Spleen (tissue), 11 donors: ENCODE results near the gene EPHA2. TPM values are rescaled to one million over a fixed set of nuclear protein-coding genes. Genes with fewer than 3 reads are reported as not detected.

Source experiments
- DNase-seq: peaks from one replicate; pipeline ENCODE4 v3.0.0-alpha.2; 2020
- H3K27ac ChIP-seq, 8 donors: fragments of 200-600 bp; sonication (generic) in 7 of 8; 1 replicate in 4 of 8; 2 replicates in 4 of 8; pipeline versions ENCODE4 v1.5.0 to v1.8.0; 2016 to 2021; ENCODE audit warnings: inconsistent platforms in 4 of 8, mild to moderate bottlenecking in 4 of 8, moderate library complexity in 1 of 8
- H3K27me3 ChIP-seq, 7 donors: fragments of 200-600 bp; sonication (generic) in 6 of 7; replicated peaks in 1 of 7; 1 replicate in 4 of 7; 2 replicates in 3 of 7; pipeline versions ENCODE4 v1.5.0 to v1.8.0; 2016 to 2021; ENCODE audit warnings: inconsistent platforms in 3 of 7, mild to moderate bottlenecking in 1 of 7
- H3K36me3 ChIP-seq, 6 donors: fragments of 200-600 bp; sonication (generic) in 5 of 6; 1 replicate in 4 of 6; 2 replicates in 2 of 6; pipeline versions ENCODE4 v1.5.0 to v1.8.0; 2016 to 2021; ENCODE audit warnings: inconsistent platforms in 2 of 6
- H3K4me1 ChIP-seq, 6 donors: fragments of 200-600 bp; sonication (generic) in 5 of 6; 1 replicate in 3 of 6; 2 replicates in 3 of 6; pipeline versions ENCODE4 v1.5.0 to v1.8.0; 2016 to 2021; ENCODE audit warnings: inconsistent platforms in 3 of 6
- H3K4me3 ChIP-seq, 8 donors: fragments of 200-600 bp; sonication (generic) in 7 of 8; 1 replicate in 4 of 8; 2 replicates in 4 of 8; pipeline versions ENCODE4 v1.5.0 to v1.8.0; 2016 to 2021; ENCODE audit warnings: inconsistent platforms in 4 of 8, mild to moderate bottlenecking in 4 of 8, moderate library complexity in 2 of 8
- H3K9me3 ChIP-seq, 8 donors: fragments of 200-600 bp; sonication (generic) in 7 of 8; 1 replicate in 4 of 8; 2 replicates in 4 of 8; pipeline versions ENCODE4 v1.5.0 to v1.8.0; 2016 to 2021; ENCODE audit warnings: inconsistent platforms in 4 of 8
- CTCF ChIP-seq, 11 experiments: fragments of 200-600 bp in 7 of 11; fragments of 450-650 bp in 4 of 11; sonication (generic) in 4 of 11; IDR thresholded peaks in 8 of 11; conservative IDR thresholded peaks in 3 of 11; 1 replicate in 7 of 11; 2 replicates in 4 of 11; pipeline versions ENCODE4 v1.4.0 to v1.8.0; 2016 to 2021; ENCODE audit warnings: antibody characterized with exemption in 11 of 11, inconsistent platforms in 4 of 11, mild to moderate bottlenecking in 1 of 11
- POLR2A ChIP-seq, 3 donors: fragments of 450-650 bp; IDR thresholded peaks; one replicate each; pipeline ENCODE4 v1.5.1; 2017; ENCODE audit warnings: antibody characterized with exemption in 3 of 3, mild to moderate bottlenecking in 1 of 3
- POLR2AphosphoS5 ChIP-seq, 3 donors: sonication (generic); formaldehyde crosslinking; IDR thresholded peaks; one replicate each; pipeline ENCODE4 v1.5.1; 2017; ENCODE audit warnings: antibody characterized with exemption in 3 of 3
- WGBS, 5 donors: extraction: QIAGEN DNeasy Blood & Tissue Kit in 3 of 5; methylation state at CpG; one replicate each; pipeline versions ENCODE4 v1.1.5 to v1.1.7; 2013 to 2018; 5-methylcytosine and 5-hydroxymethylcytosine counted together
- intact Hi-C: fragments of 100-400 bp; cut with DNase I; formaldehyde crosslinking; loops from one replicate; pipeline ENCODE4 v1.15.0; 2023; ENCODE audit warnings: low total_unique reads
- polyA plus RNA-seq, 3 donors: library from polyadenylated mRNA; stranded (reverse); fragments of 200-250 nt; gene quantifications; one replicate each; pipeline ENCODE4 v1.2.1, GENCODE V29; 2013
- total RNA-seq, 7 donors: library from RNA; depleted of rRNA in 3 of 7; stranded (reverse); fragments of >200 nt in 3 of 7; fragmentation: NEBNext Ultra II Directional in 4 of 7; extraction: Animal tissue kit (Norgen Biotek cat#: 25700) in 4 of 7; gene quantifications; one replicate each; pipeline versions ENCODE4 v1.1.0 to v1.2.1, GENCODE V29; 2016 to 2021
- donor health status: healthy with polysubstance abuse.
- donor health status: DM: no; HTN: no; CAD: no; lungs with moderate emphysema.
- donor health status: DM: no; HTN: no; CAD: no.
- donor health status: Bipolar disorder and iron deficiency.
- donor health status: healthy.
- donor health status: DM: no; HTN: no; CAD: no.
- donor health status: DM: yes; HTN: yes; CAD: no.

EPHA2 gene
- total and polyA plus RNA-seq, 10 donors = 2.0 to 35.7 (median 14.8) TPM

GRCh38 chr1:16149702-16150488 is 6.0 kb downstream of the EPHA2 start:
- H3K27me3 ChIP-seq = peaks cover 0 to 63% (median 6%) of the 10 kb centered on the region in 7 donors
- H3K4me1 ChIP-seq = peaks cover 26 to 98% (median 72%) of the 10 kb centered on the region in 6 donors
- H3K9me3 ChIP-seq = no peaks in the 10 kb centered on the region
- 74 to 79% (median 75%) methylated on average over 12 of the region's 12 CpGs for WGBS, 5 donors
- DNase-seq = no peak
- H3K36me3 ChIP-seq = peaks cover 0 to 32% (median 4%) of the 10 kb centered on the region in 6 donors
- peak overlapping the region in 4 of 8 donors; percentile 86 to 91 (median 88) for H3K27ac ChIP-seq
- intact Hi-C loops = no loop called here
- TF ChIP-seq POLR2A (IDR thresholded peaks at IDR 0.05) = no peak
- TF ChIP-seq CTCF (IDR thresholded peaks at IDR 0.05 in 8 of 11, conservative IDR thresholded peaks at IDR 0.05 in 3 of 11) = no peak
- TF ChIP-seq POLR2AphosphoS5 (IDR thresholded peaks at IDR 0.05) = no peak
- H3K4me3 ChIP-seq = no peak overlapping the region

GRCh38 chr1:16149146-16149545 is 6.7 kb downstream of the EPHA2 start:
- DNase-seq = no peak
- no peak for TF ChIP-seq CTCF (IDR thresholded peaks at IDR 0.05 in 8 of 11, conservative IDR thresholded peaks at IDR 0.05 in 3 of 11)
- TF ChIP-seq POLR2A (IDR thresholded peaks at IDR 0.05) = no peak
- TF ChIP-seq POLR2AphosphoS5 (IDR thresholded peaks at IDR 0.05) = no peak
- H3K36me3 ChIP-seq = peaks cover 0 to 32% (median 4%) of the 10 kb centered on the region in 6 donors
- peaks cover 0 to 56% (median 3%) of the 10 kb centered on the region in 7 donors for H3K27me3 ChIP-seq
- intact Hi-C loops = no loop called here
- no peaks in the 10 kb centered on the region for H3K9me3 ChIP-seq
- no peak overlapping the region for H3K4me3 ChIP-seq
- H3K27ac ChIP-seq = no peak overlapping the region
- H3K4me1 ChIP-seq = peaks cover 27 to 98% (median 71%) of the 10 kb centered on the region in 6 donors
- 78 to 93% (median 89%) methylated on average over 3 to 7 of the region's 7 CpGs for WGBS, 5 donors

GRCh38 chr1:16148329-16149092 is 7.4 kb downstream of the EPHA2 start:
- Histone ChIP-seq H3K27ac (peak overlapping the region in 2 of 8 donors; percentile 36 to 83), H3K27me3 (peaks cover 0 to 50% (median 0%) of the 10 kb centered on the region in 7 donors), H3K36me3 (peaks cover 0 to 33% (median 4%) of the 10 kb centered on the region in 6 donors), H3K4me1 (peaks cover 23 to 98% (median 70%) of the 10 kb centered on the region in 6 donors), H3K9me3 (no peaks in the 10 kb centered on the region), H3K4me3 (no peak overlapping the region)
- 88 to 93% (median 89%) methylated on average over 25 to 39 of the region's 39 CpGs for WGBS, 5 donors
- no peak for DNase-seq
- TF ChIP-seq POLR2AphosphoS5 (IDR thresholded peaks at IDR 0.05) = peak in 1 of 3 donors; percentile 9
- no peak for TF ChIP-seq CTCF (IDR thresholded peaks at IDR 0.05 in 8 of 11, conservative IDR thresholded peaks at IDR 0.05 in 3 of 11)
- intact Hi-C loops = no loop called here
